ENCODE measurements around the gene BTBD18. TPM values are rescaled to one million over a fixed set of nuclear protein-coding genes. Genes with fewer than 3 reads are reported as not detected.

Gene BTBD18
- total RNA-seq, 1 donor from 2014 or later = not detected

DNA sequence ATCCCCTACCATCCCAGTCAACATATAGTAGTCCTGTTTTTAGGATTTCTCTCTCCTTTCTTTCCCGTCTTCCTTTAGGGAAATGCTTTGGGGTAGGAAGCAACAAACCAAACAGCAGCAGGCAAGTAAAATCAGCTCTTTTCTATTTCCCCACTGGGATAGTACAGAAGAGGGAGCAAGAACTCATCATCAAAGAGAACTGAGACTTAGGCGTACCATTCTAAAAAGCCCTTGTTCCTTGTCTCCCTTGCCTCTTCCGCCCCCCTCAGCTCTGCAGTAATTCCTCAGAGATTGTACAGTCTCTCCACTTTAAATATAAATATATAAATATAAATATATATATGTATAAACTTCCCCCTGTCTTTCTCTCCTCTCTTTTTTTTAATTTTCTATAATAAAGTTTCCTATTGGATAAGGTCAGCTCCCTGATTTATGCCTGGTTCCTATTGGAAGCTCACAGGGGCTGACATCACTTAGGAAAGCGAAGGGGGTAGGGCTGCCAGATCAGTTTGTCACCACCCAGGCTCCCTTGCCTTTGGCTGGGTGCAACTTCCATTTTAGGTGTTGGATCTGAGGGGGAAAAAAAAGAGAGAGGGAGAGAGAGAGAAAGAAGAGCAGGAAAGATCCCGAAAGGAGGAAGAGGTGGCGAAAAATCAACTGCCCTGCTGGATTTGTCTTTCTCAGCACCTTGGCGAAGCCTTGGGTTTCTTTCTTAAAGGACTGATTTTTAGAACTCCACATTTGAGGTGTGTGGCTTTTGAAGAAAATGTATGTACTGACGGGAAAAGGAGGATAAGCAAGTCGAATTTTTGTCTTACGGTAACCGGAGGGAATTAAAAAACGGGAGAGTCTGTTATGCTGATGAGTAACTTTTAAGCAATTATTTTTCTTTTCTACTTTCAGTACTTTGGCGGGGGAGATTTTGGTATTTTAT, 9.9 kb upstream of the BTBD18 start, which contains the start of gene CTNND1:
Gene CTNND1, plus strand, starts transcription at position 502 of the 934 bp plus-strand sequence. CDS start 29,677 bp downstream, outside the sequence.
- H3K27ac Mint-ChIP-seq (ENCODE audit: unreplicated experiment) = peak within 1 kb of the TSS; percentile 99
- H3K36me3 Mint-ChIP-seq (ENCODE audit: unreplicated experiment) = no peaks in the 10 kb centered on the region
- peak; percentile 76 for DNase-seq
- H3K9me3 Mint-ChIP-seq (ENCODE audit: unreplicated experiment) = peaks cover 14% of the 10 kb centered on the region
- H3K27me3 Mint-ChIP-seq (ENCODE audit: unreplicated experiment) = peaks cover 6% of the 10 kb centered on the region
- TF ChIP-seq, protein P1, sequence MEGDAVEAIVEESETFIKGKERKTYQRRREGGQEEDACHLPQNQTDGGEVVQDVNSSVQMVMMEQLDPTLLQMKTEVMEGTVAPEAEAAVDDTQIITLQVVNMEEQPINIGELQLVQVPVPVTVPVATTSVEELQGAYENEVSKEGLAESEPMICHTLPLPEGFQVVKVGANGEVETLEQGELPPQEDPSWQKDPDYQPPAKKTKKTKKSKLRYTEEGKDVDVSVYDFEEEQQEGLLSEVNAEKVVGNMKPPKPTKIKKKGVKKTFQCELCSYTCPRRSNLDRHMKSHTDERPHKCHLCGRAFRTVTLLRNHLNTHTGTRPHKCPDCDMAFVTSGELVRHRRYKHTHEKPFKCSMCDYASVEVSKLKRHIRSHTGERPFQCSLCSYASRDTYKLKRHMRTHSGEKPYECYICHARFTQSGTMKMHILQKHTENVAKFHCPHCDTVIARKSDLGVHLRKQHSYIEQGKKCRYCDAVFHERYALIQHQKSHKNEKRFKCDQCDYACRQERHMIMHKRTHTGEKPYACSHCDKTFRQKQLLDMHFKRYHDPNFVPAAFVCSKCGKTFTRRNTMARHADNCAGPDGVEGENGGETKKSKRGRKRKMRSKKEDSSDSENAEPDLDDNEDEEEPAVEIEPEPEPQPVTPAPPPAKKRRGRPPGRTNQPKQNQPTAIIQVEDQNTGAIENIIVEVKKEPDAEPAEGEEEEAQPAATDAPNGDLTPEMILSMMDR (IDR thresholded peaks at IDR 0.05; ENCODE audit: partially characterized antibody, unreplicated experiment) = no peak
- H3K4me1 Mint-ChIP-seq (ENCODE audit: low read depth, unreplicated experiment) = peaks cover 9% of the 10 kb centered on the region
- peak within 1 kb of the TSS; percentile 96 for H3K4me3 Mint-ChIP-seq (ENCODE audit: unreplicated experiment)

DNA sequence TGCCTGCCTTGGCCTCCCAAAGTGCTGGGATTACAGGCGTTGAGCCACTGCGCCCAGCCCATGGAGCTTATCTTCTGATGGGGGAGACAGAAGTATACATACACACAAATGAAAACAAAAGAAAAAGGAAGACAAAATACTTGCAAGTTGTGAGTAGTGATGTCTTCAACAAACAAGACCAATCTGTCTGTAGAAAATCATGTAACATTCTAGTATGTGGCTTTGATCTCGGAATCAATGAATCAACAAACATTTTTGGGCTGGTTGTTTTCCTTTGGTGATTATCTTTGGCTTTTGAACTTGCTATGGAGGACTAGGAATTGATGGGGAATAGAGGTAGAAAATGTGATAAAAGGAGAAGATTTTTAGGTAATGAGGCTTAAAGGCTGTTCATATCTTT, 6.6 kb upstream of the BTBD18 start:
- TF ChIP-seq, protein P1 (IDR thresholded peaks at IDR 0.05; ENCODE audit: partially characterized antibody, unreplicated experiment) = no peak
- H3K4me3 Mint-ChIP-seq (ENCODE audit: unreplicated experiment) = peak overlapping the region; percentile 13
- H3K27me3 Mint-ChIP-seq (ENCODE audit: unreplicated experiment) = peaks cover 3% of the 10 kb centered on the region
- peaks cover 3% of the 10 kb centered on the region for H3K4me1 Mint-ChIP-seq (ENCODE audit: low read depth, unreplicated experiment)
- DNase-seq = no peak
- no peak overlapping the region for H3K27ac Mint-ChIP-seq (ENCODE audit: unreplicated experiment)
- no peaks in the 10 kb centered on the region for H3K36me3 Mint-ChIP-seq (ENCODE audit: unreplicated experiment)
- peaks cover 8% of the 10 kb centered on the region for H3K9me3 Mint-ChIP-seq (ENCODE audit: unreplicated experiment)

DNA sequence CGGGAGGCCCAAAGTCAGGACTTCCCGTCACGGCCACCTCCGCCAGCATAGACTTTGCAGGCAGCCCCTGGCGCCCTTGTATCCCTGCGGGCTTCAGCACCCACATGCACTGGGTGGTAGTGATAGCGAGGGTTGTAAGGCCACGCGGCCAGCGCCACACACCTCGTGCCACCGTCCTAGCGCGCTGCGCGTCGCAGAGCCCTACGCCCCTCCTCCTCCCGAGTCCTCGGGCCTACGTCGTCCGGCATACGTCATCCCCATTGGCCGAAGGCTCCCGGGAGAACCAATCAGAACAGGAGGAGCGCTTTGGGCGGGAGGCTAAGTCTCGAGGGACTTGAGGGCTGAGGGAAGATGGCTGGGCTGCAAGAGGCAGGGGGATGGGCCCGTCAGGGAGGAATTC, 1.3 kb upstream of the BTBD18 start:
- Mint-ChIP-seq H3K27me3 (ENCODE audit: unreplicated experiment) (peaks cover 5% of the 10 kb centered on the region), H3K27ac (ENCODE audit: unreplicated experiment) (no peak overlapping the region)

DNA sequence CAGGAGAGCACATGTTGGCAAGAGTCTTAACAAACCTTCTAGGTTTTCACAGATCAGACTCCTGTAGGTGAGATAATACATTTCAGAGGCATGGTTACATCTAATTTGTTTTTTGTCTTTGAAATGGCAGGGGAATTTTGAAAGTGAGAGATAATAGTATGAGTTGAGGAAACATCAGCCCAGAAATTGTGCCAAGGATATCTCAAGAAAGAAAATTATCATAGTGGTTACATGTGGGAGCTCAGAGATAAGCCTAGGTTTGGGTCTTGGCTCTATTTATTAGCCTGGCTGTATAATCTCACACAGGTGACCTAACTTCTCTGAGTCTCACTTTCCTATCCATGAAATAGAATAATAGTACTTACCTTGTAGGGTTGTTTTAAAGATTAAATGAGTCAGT, 443 bp downstream of the BTBD18 start:
- Mint-ChIP-seq H3K27ac (ENCODE audit: unreplicated experiment) (no peak overlapping the region), H3K36me3 (ENCODE audit: unreplicated experiment) (no peaks in the 10 kb centered on the region), H3K4me3 (ENCODE audit: unreplicated experiment) (no peak overlapping the region), H3K4me1 (ENCODE audit: low read depth, unreplicated experiment) (peaks cover 3% of the 10 kb centered on the region), H3K9me3 (ENCODE audit: unreplicated experiment) (peaks cover 3% of the 10 kb centered on the region), H3K27me3 (ENCODE audit: unreplicated experiment) (peaks cover 5% of the 10 kb centered on the region)
- no peak for DNase-seq
- TF ChIP-seq, protein P1 (IDR thresholded peaks at IDR 0.05; ENCODE audit: partially characterized antibody, unreplicated experiment) = no peak

More for the DNA sequence above, 1.3 kb upstream of the BTBD18 start:
- Mint-ChIP-seq H3K4me3 (ENCODE audit: unreplicated experiment) (no peak overlapping the region), H3K36me3 (ENCODE audit: unreplicated experiment) (no peaks in the 10 kb centered on the region), H3K4me1 (ENCODE audit: low read depth, unreplicated experiment) (peaks cover 2% of the 10 kb centered on the region), H3K9me3 (ENCODE audit: unreplicated experiment) (peaks cover 3% of the 10 kb centered on the region)
- no peak for DNase-seq
- TF ChIP-seq, protein P1 (IDR thresholded peaks at IDR 0.05; ENCODE audit: partially characterized antibody, unreplicated experiment) = no peak

DNA sequence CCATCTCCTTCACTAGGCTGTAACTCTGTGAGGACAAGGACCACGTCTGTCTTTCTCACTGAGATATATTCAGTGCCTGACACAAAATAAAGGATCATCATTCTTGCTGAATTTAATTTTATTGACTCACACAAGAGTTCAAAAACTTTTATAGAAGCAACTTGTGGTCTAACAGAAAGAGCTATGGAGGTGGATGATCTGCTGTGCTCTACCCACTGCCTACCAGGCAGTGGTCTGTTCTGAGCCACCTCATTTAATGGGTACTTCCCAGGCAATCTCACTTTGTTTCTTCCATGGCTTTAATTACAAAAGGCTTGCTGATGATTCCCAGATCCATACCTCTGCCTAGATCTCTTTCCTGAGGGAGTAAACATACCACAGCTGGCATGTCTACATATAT, 4.7 kb downstream of the BTBD18 start:
- TF ChIP-seq, protein P1 (IDR thresholded peaks at IDR 0.05; ENCODE audit: partially characterized antibody, unreplicated experiment) = no peak
- Mint-ChIP-seq H3K4me3 (ENCODE audit: unreplicated experiment) (no peak overlapping the region), H3K27me3 (ENCODE audit: unreplicated experiment) (peaks cover 3% of the 10 kb centered on the region), H3K9me3 (ENCODE audit: unreplicated experiment) (no peaks in the 10 kb centered on the region), H3K4me1 (ENCODE audit: low read depth, unreplicated experiment) (peaks cover 12% of the 10 kb centered on the region), H3K27ac (ENCODE audit: unreplicated experiment) (no peak overlapping the region), H3K36me3 (ENCODE audit: unreplicated experiment) (no peaks in the 10 kb centered on the region)
- no peak for DNase-seq

All from glutamatergic neuron (in vitro differentiated cells).